ENCODE data around the gene DCLK3.

The DCLK3 gene

DNA sequence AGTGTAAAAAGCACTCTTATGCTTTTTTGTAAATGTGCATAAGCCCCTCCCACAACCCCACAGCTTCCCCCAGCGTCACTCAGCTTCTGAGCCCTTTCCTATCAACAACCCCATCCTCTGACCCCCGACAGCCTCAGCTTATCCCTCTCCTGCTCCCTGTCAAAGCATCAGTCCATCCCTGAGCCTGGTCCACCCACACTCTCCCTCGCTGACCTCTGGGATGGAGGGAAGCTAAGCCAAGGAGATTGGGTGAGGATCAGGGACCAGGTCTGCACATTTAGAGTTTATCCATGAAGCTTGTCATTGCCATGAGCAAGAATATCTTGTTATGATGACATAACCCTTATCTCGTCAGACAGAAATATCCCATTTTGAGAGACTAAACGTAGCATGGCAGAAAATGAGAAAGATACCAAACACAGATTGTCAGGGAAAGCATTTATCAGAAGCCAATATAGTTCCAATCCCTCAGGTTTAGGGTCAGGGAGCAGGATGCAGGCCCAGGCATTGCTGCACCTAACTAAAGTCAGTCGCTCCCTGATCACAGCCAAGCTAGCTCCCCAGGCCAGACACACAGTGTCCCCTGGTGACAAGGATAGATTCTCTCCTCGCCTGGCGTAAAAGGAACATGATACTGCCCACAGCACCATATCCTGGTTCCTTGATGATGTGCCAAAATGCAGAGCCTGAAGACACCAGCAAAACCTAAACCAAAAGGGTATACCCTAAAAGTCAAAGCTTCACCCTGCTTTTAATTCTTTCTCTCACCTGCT, 66.9 kb downstream of the DCLK3 start:
- no peak overlapping the region for H3K27ac ChIP-seq
- ChIA-PET POLR2A (ENCODE audit: low non-redundant PET) (no interaction called here), CTCF (interaction anchor here (0.6 kb wide), 1 partner anchor 157 kb away, joined by 4 read pairs; no protein-coding TSS in a partner anchor)
- DNase-seq (ENCODE audit: low spot score) = no peak
- TF ChIP-seq, protein P1, sequence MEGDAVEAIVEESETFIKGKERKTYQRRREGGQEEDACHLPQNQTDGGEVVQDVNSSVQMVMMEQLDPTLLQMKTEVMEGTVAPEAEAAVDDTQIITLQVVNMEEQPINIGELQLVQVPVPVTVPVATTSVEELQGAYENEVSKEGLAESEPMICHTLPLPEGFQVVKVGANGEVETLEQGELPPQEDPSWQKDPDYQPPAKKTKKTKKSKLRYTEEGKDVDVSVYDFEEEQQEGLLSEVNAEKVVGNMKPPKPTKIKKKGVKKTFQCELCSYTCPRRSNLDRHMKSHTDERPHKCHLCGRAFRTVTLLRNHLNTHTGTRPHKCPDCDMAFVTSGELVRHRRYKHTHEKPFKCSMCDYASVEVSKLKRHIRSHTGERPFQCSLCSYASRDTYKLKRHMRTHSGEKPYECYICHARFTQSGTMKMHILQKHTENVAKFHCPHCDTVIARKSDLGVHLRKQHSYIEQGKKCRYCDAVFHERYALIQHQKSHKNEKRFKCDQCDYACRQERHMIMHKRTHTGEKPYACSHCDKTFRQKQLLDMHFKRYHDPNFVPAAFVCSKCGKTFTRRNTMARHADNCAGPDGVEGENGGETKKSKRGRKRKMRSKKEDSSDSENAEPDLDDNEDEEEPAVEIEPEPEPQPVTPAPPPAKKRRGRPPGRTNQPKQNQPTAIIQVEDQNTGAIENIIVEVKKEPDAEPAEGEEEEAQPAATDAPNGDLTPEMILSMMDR (conservative IDR thresholded peaks at IDR 0.05; ENCODE audit: low read depth) = no peak

DNA sequence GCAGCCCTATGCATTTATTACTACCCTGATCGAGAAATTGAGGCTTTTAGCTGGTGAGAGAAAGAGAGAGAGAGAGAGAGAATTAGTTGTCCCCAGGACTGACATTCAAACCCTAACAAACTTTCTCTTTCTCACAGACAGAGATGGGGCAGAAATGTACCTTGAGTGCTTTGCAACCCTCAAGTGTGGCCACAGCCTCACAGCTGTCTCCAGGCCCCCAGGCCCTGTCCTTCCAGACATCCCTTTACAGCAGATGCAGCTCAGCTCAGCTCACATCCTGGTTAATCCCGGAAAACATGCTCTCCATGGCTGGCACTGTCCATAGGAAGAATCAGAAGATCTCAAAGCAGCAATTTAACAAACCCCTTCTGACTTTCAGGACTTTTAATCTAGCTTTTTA, 67.6 kb downstream of the DCLK3 start:
- CTCF ChIA-PET = no interaction called here
- TF ChIP-seq, protein P1 (conservative IDR thresholded peaks at IDR 0.05; ENCODE audit: low read depth) = no peak
- no peak for DNase-seq (ENCODE audit: low spot score)
- POLR2A ChIA-PET (ENCODE audit: low non-redundant PET) = no interaction called here
- H3K27ac ChIP-seq = no peak overlapping the region

DNA sequence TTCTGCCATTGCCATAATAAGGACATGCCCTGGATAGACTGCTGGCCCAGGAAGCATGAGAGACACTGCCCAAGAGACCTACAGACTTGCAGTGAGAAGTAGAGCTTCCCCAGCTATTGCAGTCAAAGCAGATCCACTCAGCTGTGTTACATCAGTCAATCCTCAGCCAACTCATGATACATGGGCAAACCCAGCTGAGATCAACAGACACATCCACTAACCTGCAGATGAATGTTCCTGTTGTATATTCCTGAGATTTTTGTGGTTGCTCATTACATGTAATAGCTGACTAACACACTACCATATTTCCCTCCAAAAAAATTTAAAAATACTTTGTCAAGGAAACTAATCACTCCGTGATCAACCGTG, 68.6 kb downstream of the DCLK3 start:
- DNase-seq (ENCODE audit: low spot score) = no peak
- ChIA-PET CTCF (no interaction called here), POLR2A (ENCODE audit: low non-redundant PET) (no interaction called here)
- TF ChIP-seq, protein P1 (conservative IDR thresholded peaks at IDR 0.05; ENCODE audit: low read depth) = no peak
- H3K27ac ChIP-seq = no peak overlapping the region

DNA sequence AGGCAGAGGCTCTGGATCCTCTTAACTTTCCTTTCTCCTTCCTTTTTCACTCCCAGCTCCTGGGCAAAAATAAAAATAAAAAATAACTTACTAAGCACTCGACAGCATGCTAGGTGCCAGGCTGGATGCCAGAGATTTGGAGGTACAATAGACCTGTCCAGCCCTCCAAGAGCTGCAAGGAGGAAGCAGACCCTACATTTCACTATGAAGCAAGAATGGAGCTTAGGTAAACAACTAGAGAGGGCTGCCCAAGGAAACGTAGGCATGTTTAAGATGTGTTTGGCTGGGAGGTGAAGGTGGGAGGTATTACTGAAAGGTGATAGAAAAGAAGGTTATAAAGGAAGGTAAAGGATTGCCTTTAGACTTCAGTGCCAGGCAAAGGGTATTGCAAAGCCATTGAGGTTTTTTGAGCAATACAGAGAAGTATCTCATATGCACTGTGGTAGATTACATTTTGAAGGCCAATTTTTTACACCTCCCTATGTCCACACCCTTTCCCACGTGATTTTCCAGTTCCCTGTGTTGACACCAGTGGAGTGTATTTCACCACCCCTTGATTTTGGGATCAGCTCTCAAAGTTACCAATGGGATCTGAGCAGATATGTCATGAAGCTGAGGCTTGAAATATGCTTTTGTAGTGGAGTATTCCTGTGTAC, 69.1 kb downstream of the DCLK3 start:
- ChIA-PET CTCF (no interaction called here), POLR2A (ENCODE audit: low non-redundant PET) (no interaction called here)
- H3K27ac ChIP-seq = no peak overlapping the region
- TF ChIP-seq, protein P1 (conservative IDR thresholded peaks at IDR 0.05; ENCODE audit: low read depth) = no peak
- no peak for DNase-seq (ENCODE audit: low spot score)

DNA sequence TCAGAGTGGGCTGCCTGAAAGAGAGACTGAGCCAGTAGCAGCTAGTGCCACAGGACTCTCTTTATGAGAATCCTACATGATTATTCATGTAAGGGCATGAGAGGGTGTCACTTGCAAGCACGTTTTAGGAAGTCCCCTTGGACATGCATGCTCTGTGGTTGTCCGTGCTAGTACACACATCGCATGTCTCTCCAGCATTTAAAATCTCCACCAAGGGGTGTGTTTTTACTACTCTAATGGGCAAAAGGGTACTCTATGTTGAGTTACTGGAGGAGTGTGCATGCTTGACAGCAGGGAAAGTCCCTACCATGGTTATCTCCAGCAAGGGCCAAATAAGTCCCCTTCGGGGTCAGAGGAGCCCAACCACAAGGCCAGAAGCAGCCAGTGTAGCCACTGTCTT, 70.7 kb downstream of the DCLK3 start:
- ChIA-PET POLR2A (ENCODE audit: low non-redundant PET) (no interaction called here), CTCF (no interaction called here)
- DNase-seq (ENCODE audit: low spot score) = no peak
- TF ChIP-seq, protein P1 (conservative IDR thresholded peaks at IDR 0.05; ENCODE audit: low read depth) = no peak
- no peak overlapping the region for H3K27ac ChIP-seq

DNA sequence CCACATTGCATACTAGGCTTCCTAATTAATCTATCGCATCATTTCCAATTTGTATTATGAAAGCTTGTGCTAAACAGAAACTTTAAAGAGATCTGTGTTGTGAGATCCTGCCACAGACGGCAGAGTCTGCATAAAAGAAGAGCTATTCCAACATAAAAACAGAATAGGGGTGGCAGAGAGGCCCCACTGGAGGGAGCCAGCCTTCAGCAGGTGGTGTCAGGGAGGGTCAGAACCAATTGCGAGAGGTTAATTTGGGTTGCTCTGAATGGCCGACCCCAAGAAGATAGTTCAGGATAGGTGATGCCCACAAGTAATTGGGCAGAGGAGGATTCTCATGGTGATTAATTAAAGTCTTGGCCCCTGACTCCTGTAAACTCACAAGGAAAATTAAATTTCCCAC, 74.8 kb downstream of the DCLK3 start:
- H3K27ac ChIP-seq = no peak overlapping the region
- ChIA-PET CTCF (no interaction called here), POLR2A (ENCODE audit: low non-redundant PET) (no interaction called here)
- no peak for DNase-seq (ENCODE audit: low spot score)
- TF ChIP-seq, protein P1 (conservative IDR thresholded peaks at IDR 0.05; ENCODE audit: low read depth) = no peak

All from RWPE1 (cell line).